Measurements from ENCODE around the gene PEX26.

PEX26 gene

DNA sequence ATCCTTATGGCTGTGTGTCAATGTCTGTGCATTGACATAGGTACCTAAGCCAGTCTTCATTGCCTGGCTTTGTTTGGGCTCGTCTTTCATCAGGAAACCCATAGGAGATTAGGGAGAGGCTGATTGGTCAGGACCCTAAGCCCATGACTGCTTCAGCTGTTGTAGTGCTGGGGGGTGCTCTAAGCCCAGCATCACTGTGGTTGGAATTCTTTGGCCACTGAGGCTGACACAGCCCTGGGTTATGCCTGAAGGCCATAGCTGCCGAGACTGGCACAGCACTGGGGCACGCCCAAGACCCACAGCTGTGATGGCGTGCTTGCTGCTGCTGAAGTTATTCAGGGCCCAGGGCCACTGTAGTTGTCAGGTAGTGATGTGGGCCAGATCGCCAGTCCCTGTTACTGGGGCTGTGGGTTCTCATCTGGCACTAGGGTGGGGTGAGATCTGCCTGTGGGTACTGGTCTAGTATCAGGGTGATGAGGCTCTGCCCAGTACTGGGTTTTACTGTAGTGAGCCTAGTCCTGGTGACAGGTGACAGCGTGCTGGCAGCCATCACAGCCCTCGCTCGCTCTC lies 77.1 kb downstream of the PEX26 start:
- H3K9me3 ChIP-seq (replicated peaks in 1 of 11), result no peaks in the 10 kb centered on the region
- no peaks in the 10 kb centered on the region for H3K27me3 ChIP-seq
- H3K4me1 ChIP-seq, result peaks cover 4 to 17% (median 12%) of the 10 kb centered on the region in 10 experiments; a peak in 18 of 20 replicates
- H3K27ac ChIP-seq, result no peak overlapping the region
- H4K20me1 ChIP-seq, result peaks cover 0 to 13% (median 0%) of the 10 kb centered on the region in 11 experiments; a peak in 1 of 22 replicates
- no peak overlapping the region for H3K4me3 ChIP-seq
- no peaks in the 10 kb centered on the region for H3K36me3 ChIP-seq
- no peak overlapping the region for H3K9ac ChIP-seq
- H3K4me2 ChIP-seq, result no peak overlapping the region
- no peak for TF ChIP-seq Cebpa-rat (IDR thresholded peaks at IDR 0.05)

Measured in BLaER1 treated with 17β-estradiol and CSF1 and Interleukin-3, amounts not matched to agents 10 nM and 100 nM (cell line).